Germinal center (tissue), 1 donor: Measurements from ENCODE around the gene TLR7.

Experiments used
- DNase-seq: peaks from one replicate; pipeline ENCODE4 v3.0.0; 2012; ENCODE audit warnings: mixed read lengths, low spot score

Gene TLR7

GRCh38 chrX:12891171-12891570, 24.3 kb downstream of the TLR7 start:
- DNase-seq = no peak

- DNase-seq = no peak
Measured at GRCh38 chrX:12891915-12892506, 25.1 kb downstream of the TLR7 start.

GRCh38 chrX:12892716-12893115, 25.8 kb downstream of the TLR7 start:
- DNase-seq = no peak

- DNase-seq = peak; percentile 56
Measured at GRCh38 chrX:12894074-12895030, 27.5 kb downstream of the TLR7 start.

- DNase-seq = no peak
Measured at GRCh38 chrX:12895866-12896265, 29.0 kb downstream of the TLR7 start.

- DNase-seq = no peak
Measured at GRCh38 chrX:12896935-12897334, 30.1 kb downstream of the TLR7 start.

GRCh38 chrX:12898073-12898472, 31.2 kb downstream of the TLR7 start:
- DNase-seq = no peak

- DNase-seq = no peak
Measured at GRCh38 chrX:12899506-12899905, 32.6 kb downstream of the TLR7 start.

GRCh38 chrX:12901486-12901885, 34.6 kb downstream of the TLR7 start:
- DNase-seq = peak; percentile 66

- no peak for DNase-seq
Measured at GRCh38 chrX:12903646-12904045, 36.8 kb downstream of the TLR7 start.

- DNase-seq = no peak
Measured at GRCh38 chrX:12906046-12906761, 39.3 kb downstream of the TLR7 start, which contains the start of gene TLR8. TLR8 (plus strand) TSS chrX:12906620; CDS start chrX:12906707, 87 bp downstream.

GRCh38 chrX:12910423-12911121, 43.7 kb downstream of the TLR7 start:
- DNase-seq = no peak

- DNase-seq = no peak
Measured at GRCh38 chrX:12911122-12911470, 44.2 kb downstream of the TLR7 start.

GRCh38 chrX:12912791-12913482, 46.1 kb downstream of the TLR7 start:
- no peak for DNase-seq

GRCh38 chrX:12917753-12918152, 50.9 kb downstream of the TLR7 start:
- no peak for DNase-seq

- DNase-seq = no peak
Measured at GRCh38 chrX:12919051-12919450, 52.2 kb downstream of the TLR7 start.

GRCh38 chrX:12919620-12920019, 52.7 kb downstream of the TLR7 start:
- DNase-seq = no peak

GRCh38 chrX:12920990-12921389, 54.1 kb downstream of the TLR7 start:
- no peak for DNase-seq

- DNase-seq = no peak
Measured at GRCh38 chrX:12921886-12922598, 55.2 kb downstream of the TLR7 start.

GRCh38 chrX:12922599-12922919, 55.7 kb downstream of the TLR7 start:
- no peak for DNase-seq

GRCh38 chrX:12929701-12930100, 62.8 kb downstream of the TLR7 start:
- DNase-seq = no peak
